ENCODE measurements around the gene TMEM40.

The TMEM40 gene

DNA sequence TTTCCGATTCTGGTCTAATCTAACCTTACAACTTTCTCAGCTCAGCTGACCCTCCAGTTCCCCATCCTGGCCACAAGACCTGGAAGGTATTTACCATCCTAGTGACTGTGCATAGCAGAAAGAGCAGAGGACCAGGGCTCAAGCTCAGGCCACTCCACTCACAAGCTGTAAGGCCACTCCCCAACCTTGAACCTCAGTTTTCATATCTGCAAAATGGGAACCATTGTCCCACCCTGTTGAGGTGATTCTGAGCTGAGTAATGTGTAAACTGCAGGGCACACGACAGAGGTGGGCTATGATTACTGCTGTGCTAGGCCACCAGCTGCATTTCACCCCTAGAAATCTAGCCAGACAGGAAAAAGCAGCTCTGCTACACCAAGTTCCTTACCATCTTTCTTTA lies 21.7 kb downstream of the TMEM40 start:
- FAIRE-seq (no peak), DNase-seq (ENCODE audit: insufficient read length, low spot score) (no peak)
- TF ChIP-seq, protein P1, sequence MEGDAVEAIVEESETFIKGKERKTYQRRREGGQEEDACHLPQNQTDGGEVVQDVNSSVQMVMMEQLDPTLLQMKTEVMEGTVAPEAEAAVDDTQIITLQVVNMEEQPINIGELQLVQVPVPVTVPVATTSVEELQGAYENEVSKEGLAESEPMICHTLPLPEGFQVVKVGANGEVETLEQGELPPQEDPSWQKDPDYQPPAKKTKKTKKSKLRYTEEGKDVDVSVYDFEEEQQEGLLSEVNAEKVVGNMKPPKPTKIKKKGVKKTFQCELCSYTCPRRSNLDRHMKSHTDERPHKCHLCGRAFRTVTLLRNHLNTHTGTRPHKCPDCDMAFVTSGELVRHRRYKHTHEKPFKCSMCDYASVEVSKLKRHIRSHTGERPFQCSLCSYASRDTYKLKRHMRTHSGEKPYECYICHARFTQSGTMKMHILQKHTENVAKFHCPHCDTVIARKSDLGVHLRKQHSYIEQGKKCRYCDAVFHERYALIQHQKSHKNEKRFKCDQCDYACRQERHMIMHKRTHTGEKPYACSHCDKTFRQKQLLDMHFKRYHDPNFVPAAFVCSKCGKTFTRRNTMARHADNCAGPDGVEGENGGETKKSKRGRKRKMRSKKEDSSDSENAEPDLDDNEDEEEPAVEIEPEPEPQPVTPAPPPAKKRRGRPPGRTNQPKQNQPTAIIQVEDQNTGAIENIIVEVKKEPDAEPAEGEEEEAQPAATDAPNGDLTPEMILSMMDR (IDR thresholded peaks at IDR 0.05; ENCODE audit: insufficient read depth, missing control alignments), result no peak

DNA sequence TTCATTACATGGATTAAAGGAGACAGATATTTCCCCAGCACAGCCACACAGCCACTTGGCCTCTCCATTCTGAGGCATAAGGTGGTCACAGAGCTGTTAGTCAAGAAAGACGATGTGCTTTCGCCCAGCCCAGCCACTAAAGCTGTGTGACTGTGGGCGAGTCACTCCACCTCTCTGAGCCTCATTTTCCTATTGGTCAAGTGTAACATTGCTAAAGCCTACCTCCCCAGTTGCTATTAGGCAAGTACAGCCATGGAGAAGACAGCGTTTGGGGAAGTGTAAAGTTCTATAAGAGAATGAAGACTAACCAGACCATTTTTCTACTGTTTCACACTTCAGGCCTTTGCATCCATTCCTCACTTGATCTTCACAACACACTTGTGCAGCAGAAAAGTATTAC lies 24.1 kb downstream of the TMEM40 start:
- DNase-seq (ENCODE audit: insufficient read length, low spot score) (no peak), FAIRE-seq (no peak)
- TF ChIP-seq, protein P1 (IDR thresholded peaks at IDR 0.05; ENCODE audit: insufficient read depth, missing control alignments), result no peak

DNA sequence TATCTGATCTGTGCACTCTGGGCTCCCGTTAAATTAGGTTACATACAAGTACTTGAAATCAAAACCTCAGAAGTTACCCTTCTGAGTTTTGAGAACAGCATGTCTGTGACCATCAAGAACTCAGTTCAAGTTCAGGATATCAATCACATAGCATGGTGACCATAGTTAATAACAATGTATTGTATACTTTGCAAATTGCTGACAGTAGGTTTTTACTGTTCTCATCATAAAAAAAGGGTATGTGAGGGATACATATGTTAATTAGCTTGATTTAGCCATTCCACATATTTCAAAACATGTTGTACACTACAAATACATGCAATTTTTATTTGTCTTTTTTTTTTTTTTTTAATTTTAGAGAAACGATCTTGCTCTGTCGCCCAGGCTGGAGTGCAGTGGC lies 25.5 kb downstream of the TMEM40 start:
- FAIRE-seq (no peak), DNase-seq (ENCODE audit: insufficient read length, low spot score) (no peak)
- TF ChIP-seq, protein P1 (IDR thresholded peaks at IDR 0.05; ENCODE audit: insufficient read depth, missing control alignments), result no peak

DNA sequence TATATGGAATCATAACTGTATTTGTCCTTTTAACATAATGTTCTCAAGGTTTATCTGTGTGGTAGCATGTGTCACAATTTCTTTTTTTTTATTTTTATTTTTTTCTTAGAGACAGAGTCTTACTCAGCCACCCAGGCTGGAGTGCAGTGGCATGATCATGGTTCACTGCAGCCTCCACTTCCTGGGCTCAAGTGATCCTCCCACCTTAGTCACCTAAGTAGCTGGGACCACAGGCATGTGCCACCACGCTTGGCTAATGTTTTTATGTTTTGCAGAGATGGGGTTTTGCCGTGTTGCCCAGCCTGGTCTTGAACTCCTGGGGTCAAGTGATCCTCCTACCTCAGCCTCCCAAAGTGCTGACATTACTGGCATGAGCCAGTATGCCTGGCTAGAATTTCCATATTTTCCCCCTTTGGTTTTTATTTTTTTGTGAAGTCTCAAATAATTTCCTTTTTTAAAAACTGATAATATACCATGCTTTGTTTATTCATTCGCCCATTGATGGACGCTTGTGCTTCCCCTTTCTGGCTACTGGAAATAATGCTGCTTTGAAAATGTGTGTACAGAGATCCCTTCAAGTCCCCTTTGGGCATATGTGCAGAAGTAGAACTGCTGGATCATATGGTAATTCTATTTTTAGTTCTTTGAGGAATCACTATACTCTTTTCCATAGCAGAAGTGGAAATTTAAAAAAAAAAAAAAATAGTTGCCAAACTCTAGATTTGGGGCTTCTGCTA lies 28.4 kb downstream of the TMEM40 start:
- TF ChIP-seq, protein P1 (IDR thresholded peaks at IDR 0.05; ENCODE audit: insufficient read depth, missing control alignments), result no peak
- DNase-seq (ENCODE audit: insufficient read length, low spot score) (no peak), FAIRE-seq (no peak)

DNA sequence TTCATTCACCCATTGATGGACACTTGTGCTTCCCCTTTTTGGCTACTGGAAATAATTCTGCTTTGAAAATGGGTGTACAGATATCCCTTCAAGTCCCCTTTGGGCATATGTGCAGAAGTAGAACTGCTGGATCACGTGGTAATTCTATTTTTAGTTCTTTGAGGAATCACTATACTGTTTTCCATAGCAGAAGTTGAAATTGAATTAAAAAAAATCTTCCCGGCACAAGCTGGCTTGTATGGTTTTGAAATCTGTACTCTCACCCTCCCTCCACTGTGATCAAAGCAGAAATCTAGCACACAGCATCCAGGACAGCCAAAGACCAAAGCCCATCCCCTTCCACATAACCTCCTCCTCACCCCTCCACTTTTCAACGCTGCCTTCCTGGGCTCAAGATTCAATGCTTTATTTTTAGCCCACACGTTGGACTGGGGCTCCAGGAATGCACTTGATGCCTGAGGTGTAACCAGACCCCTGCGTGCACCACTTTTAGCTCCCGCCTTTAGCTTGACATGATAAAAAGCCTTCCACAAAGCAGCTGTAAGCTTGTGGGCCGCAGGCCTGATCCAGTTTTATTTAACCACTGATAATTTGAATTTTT lies 29.9 kb downstream of the TMEM40 start:
- no peak for DNase-seq (ENCODE audit: insufficient read length, low spot score)
- FAIRE-seq, result no peak
- TF ChIP-seq, protein P1 (IDR thresholded peaks at IDR 0.05; ENCODE audit: insufficient read depth, missing control alignments), result no peak

DNA sequence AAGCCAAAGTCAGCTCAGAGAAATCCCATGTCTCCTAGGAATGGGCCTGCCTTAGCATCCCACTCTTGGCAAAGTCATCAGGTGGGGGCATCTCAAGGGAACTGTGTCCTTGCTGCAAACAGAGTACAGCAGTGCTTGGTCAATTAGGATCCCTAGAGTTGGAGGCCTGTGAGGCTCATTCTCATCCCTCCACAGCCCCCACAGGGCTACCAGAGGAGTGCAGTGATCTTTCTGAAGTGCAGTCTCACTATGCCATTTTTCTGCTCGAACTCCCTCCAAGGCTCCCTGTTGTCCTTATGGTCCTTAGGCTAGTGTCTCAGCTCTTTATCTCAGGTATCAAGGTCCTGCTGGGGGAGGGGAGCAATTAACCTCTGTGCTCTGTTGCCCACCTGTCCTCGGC lies 31.1 kb downstream of the TMEM40 start:
- no peak for DNase-seq (ENCODE audit: insufficient read length, low spot score)
- no peak for FAIRE-seq

More for the DNA sequence above, 31.1 kb downstream of the TMEM40 start:
- TF ChIP-seq, protein P1 (IDR thresholded peaks at IDR 0.05; ENCODE audit: insufficient read depth, missing control alignments), result no peak

All from D721Med (cell line).